Prostate gland (tissue), 2 donors: Measurements from ENCODE around the gene ARFGAP1. TPM values are rescaled to one million over a fixed set of nuclear protein-coding genes. Genes with fewer than 3 reads are reported as not detected.

ENCODE experiments used
- DNase-seq: peaks from one replicate; pipeline ENCODE4 v3.0.0-alpha.2; 2019; ENCODE audit warnings: low spot score
- H3K27ac ChIP-seq, 2 donors: fragments of 200-600 bp; sonication (generic); 2 replicates each; pipeline ENCODE4 v1.5.1; 2017 to 2019
- H3K27me3 ChIP-seq: fragments of 200-600 bp; sonication (generic); replicated peaks from 2 replicates; pipeline ENCODE4 v1.5.1; 2019; ENCODE audit not compliant: insufficient read depth
- H3K36me3 ChIP-seq, 2 donors: fragments of 200-600 bp; sonication (generic); 1 replicate in 1 of 2; 2 replicates in 1 of 2; pipeline versions ENCODE4 v1.5.1 to v1.8.1; 2017 to 2019
- H3K4me1 ChIP-seq: fragments of 200-600 bp; sonication (generic); replicated peaks from 2 replicates; pipeline ENCODE4 v1.5.1; 2019
- H3K4me3 ChIP-seq, 2 donors: fragments of 200-600 bp; sonication (generic); 2 replicates each; pipeline ENCODE4 v1.5.1; 2017 to 2019
- H3K9me3 ChIP-seq: fragments of 200-600 bp; sonication (generic); 2 replicates; pipeline ENCODE4 v1.5.1; 2017
- POLR2A ChIP-seq: fragments of 450-650 bp; IDR thresholded peaks from one replicate; pipeline ENCODE4 v1.6.1; 2016; ENCODE audit warnings: antibody characterized with exemption, mild to moderate bottlenecking
- POLR2AphosphoS5 ChIP-seq: sonication (generic); formaldehyde crosslinking; IDR thresholded peaks from one replicate; pipeline ENCODE4 v1.6.1; 2017; ENCODE audit warnings: antibody characterized with exemption
- WGBS: methylation state at CpG from one replicate; pipeline ENCODE4 v1.1.5; 2018; 5-methylcytosine and 5-hydroxymethylcytosine counted together
- intact Hi-C: fragments of 100-400 bp; cut with DNase I; formaldehyde crosslinking; loops from one replicate; pipeline ENCODE4 v1.14.2; 2022
- total RNA-seq, 2 donors: library from RNA; depleted of rRNA; stranded (reverse); fragments of >200 nt; gene quantifications; one replicate each; pipeline ENCODE4 v1.1.0, GENCODE V29; 2016
- TF ChIP-seq, protein P1 (sequence below), 4 experiments: fragments of 200-600 bp in 2 of 4; fragments of 450-650 bp in 2 of 4; sonication (generic) in 2 of 4; IDR thresholded peaks; 1 replicate in 3 of 4; 2 replicates in 1 of 4; pipeline ENCODE4 v1.5.1; 2016 to 2019; ENCODE audit warnings: antibody characterized with exemption in 4 of 4, mild to moderate bottlenecking in 2 of 4, moderate library complexity in 2 of 4

Gene ARFGAP1
- total RNA-seq, 2 donors from 2014 or later: 43.6 to 85.6 TPM

DNA sequence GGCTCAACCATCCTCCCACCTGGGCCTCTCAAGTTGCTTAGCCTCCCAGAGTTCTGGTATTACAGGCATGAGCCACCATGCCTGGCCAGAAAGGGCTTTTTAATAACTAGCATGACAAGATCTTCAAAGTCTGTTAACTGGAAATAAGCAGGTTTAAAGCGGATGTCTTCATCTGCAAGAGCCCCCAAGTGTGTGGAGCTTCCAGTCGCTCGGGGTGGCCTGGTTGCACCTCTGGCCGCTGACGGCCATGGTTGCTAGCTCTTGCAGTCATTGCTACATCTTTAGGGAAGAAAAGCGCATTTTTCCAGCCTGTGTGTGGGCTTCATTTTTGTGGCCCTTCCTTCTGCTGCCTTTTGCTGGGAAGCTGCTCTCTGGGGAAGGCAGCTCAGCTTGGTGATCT lies 7.8 kb downstream of the ARFGAP1 start:
- TF ChIP-seq POLR2A: no peak
- H3K9me3 ChIP-seq: no peaks in the 10 kb centered on the region
- 88% methylated on average over 6 of the region's 6 CpGs for WGBS
- H3K27ac ChIP-seq: no peak overlapping the region
- peaks cover 10 to 15% of the 10 kb centered on the region in 2 donors for H3K36me3 ChIP-seq
- H3K4me1 ChIP-seq: no peaks in the 10 kb centered on the region
- H3K27me3 ChIP-seq: no peaks in the 10 kb centered on the region
- H3K4me3 ChIP-seq: no peak overlapping the region
- no peak for DNase-seq
- intact Hi-C loops: no loop called here

DNA sequence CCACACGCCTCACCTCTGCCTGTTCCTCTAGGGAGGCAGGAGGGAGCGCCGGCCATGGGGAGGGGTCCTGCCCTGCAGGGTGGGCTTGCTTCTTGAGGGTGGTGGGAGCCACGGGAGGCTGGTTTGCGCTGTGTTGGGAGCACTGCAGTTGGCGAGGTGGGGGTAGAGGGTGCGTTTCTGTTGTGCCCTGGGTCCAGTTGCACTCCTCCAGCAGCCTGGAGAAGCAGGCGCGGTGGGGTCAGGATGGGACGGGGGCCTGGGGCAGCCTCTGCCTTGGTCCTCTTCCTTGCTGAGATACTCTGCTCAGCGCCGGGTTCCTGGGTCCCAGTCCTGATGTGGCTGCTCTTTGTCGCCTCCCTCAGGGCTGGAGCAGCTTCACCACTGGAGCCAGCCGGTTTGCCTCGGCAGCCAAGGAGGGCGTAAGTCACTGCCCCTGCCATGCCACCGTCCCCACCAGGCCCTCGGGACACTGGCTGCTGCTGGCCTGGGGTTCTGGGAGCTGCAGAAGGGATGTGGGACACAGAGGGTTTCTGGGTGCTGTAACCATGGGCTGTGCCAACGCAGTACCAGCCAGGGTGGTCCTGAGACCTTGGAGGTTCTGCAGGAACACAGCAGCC lies 8.4 kb downstream of the ARFGAP1 start:
- Histone ChIP-seq H3K4me1 (no peaks in the 10 kb centered on the region), H3K27me3 (no peaks in the 10 kb centered on the region), H3K27ac (no peak overlapping the region), H3K4me3 (no peak overlapping the region), H3K9me3 (no peaks in the 10 kb centered on the region), H3K36me3 (peaks cover 10 to 13% of the 10 kb centered on the region in 2 donors)
- no peak for TF ChIP-seq POLR2A
- TF ChIP-seq, protein P1, sequence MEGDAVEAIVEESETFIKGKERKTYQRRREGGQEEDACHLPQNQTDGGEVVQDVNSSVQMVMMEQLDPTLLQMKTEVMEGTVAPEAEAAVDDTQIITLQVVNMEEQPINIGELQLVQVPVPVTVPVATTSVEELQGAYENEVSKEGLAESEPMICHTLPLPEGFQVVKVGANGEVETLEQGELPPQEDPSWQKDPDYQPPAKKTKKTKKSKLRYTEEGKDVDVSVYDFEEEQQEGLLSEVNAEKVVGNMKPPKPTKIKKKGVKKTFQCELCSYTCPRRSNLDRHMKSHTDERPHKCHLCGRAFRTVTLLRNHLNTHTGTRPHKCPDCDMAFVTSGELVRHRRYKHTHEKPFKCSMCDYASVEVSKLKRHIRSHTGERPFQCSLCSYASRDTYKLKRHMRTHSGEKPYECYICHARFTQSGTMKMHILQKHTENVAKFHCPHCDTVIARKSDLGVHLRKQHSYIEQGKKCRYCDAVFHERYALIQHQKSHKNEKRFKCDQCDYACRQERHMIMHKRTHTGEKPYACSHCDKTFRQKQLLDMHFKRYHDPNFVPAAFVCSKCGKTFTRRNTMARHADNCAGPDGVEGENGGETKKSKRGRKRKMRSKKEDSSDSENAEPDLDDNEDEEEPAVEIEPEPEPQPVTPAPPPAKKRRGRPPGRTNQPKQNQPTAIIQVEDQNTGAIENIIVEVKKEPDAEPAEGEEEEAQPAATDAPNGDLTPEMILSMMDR (IDR thresholded peaks at IDR 0.05): no peak
- TF ChIP-seq POLR2AphosphoS5: no peak
- intact Hi-C loops: no loop called here
- DNase-seq: no peak
- WGBS: 72% methylated on average over 16 of the region's 19 CpGs

DNA sequence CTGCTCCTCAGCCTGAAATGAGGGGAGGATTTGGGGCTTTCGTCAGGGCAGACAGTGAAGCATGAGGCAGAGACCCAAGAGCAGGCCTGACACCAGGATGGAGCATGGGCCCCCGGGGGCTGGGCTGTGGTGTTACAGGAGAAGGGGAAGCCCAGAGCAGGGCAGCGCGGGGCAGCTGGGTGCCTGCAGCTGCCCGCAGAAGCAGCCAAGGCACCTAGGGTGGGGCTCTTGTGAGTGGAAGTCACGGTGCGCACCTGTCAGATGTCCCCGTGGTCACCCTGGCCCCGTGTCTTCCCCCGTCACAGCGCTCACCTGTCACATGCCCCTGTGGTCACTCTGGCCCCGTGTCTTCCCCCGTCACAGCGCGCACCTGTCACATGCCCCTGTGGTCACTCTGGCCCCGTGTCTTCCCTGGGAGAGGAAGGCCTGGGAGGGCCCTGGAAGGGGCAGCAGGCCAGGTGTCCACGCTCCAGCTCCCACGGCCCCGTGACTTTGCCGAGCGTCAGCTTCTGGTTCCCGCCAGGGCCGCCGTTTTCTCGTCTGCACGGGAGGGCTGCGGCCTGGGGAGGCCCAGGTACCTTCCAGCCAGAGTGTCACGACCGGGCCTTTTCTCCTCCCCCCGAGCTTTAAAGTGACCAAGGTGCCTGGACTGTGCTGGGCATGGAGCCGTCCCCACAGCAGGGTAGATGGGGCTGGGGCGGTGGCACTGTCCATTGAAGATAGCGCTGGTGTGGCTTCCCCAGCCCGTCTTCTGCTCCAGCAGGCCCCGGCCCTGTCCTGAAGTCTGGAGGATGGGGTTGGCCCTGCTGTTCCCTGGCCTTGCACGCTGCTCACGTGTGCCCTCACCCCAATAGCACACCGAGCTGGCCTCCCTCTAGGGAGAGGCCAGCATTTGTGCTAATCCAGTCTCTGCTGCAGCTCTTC lies 9.4 kb downstream of the ARFGAP1 start:
- no peak for TF ChIP-seq POLR2AphosphoS5
- no peak for TF ChIP-seq POLR2A
- TF ChIP-seq, protein P1 (IDR thresholded peaks at IDR 0.05): no peak
- H3K4me3 ChIP-seq: no peak overlapping the region
- WGBS: 92% methylated on average over 36 of the region's 38 CpGs
- H3K4me1 ChIP-seq: no peaks in the 10 kb centered on the region
- no peaks in the 10 kb centered on the region for H3K27me3 ChIP-seq
- intact Hi-C loops: no loop called here
- H3K36me3 ChIP-seq: peaks cover 4 to 10% of the 10 kb centered on the region in 2 donors
- DNase-seq: no peak
- H3K9me3 ChIP-seq: no peaks in the 10 kb centered on the region
- H3K27ac ChIP-seq: no peak overlapping the region

DNA sequence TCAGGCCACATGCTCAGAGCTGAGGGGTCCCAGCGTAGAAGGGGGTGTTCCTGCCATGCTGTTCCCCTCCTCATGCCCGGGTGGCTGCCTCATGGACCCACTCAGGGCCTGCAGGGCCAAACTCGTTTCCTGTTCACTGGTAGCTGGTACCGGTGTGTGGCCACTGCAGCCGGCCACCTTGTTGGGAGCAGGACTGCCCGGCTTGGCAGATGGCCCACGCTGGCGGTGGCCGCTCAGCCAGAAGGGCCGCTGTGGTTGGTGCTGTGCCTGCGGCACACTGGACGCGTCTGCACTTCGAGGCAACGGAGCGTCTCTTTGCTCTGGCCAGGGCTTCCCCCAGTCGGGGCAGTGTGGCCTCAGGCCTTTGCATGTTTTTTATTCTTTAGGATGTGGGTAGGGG lies 10.3 kb downstream of the ARFGAP1 start:
- Histone ChIP-seq H3K4me3 (no peak overlapping the region), H3K36me3 (peaks cover 4 to 10% of the 10 kb centered on the region in 2 donors), H3K4me1 (no peaks in the 10 kb centered on the region), H3K9me3 (no peaks in the 10 kb centered on the region), H3K27me3 (no peaks in the 10 kb centered on the region), H3K27ac (no peak overlapping the region)
- WGBS: 92% methylated on average over 17 of the region's 17 CpGs
- TF ChIP-seq POLR2AphosphoS5 (no peak), POLR2A (no peak)
- TF ChIP-seq, protein P1 (IDR thresholded peaks at IDR 0.05): no peak
- DNase-seq: no peak
- intact Hi-C loops: no loop called here

DNA sequence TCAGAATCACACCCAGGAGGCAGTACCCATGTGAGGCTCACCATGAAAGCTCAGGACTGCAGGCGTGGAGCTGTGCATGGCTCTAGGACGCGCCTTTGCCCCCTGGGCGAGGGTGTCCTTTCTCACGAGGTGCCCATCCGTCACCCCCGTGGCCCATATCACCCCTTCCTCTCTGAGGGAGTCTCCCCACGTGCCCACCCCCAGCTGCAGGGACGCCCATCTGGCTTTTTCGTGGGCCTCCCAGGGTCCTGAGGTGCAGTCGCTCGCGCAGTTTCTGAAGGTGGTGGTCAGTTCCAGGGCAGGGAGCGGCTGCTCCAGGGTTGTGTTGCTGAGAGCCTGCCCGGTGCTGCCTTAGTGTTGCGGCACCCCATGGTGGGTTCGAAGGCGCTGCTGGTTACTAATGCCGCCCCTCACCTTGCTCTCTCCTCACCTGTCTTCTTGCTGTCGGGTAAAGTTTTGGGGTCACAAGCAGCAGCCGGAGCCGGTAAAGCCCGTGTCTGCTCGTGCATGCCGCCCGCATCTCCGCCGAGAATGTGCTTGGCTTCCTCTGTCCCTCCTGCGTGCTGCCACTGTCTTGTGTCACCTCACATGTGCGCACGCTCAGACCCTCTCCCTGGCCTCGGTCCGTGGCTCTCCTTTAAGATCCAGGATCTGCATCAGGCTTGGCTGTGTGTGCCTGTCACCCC lies 10.9 kb downstream of the ARFGAP1 start:
- TF ChIP-seq, protein P1 (IDR thresholded peaks at IDR 0.05): no peak
- no peak for TF ChIP-seq POLR2A
- no peak for TF ChIP-seq POLR2AphosphoS5
- intact Hi-C loops: no loop called here
- no peaks in the 10 kb centered on the region for H3K9me3 ChIP-seq
- WGBS: 92% methylated on average over 31 of the region's 33 CpGs
- H3K27me3 ChIP-seq: no peaks in the 10 kb centered on the region
- H3K27ac ChIP-seq: no peak overlapping the region
- no peak overlapping the region for H3K4me3 ChIP-seq
- no peaks in the 10 kb centered on the region for H3K4me1 ChIP-seq
- H3K36me3 ChIP-seq: peaks cover 4 to 10% of the 10 kb centered on the region in 2 donors
- no peak for DNase-seq
